CD4-positive, alpha-beta T cell treated with Interleukin-4 for 4 hours (primary cell): ENCODE results near the gene CSNK2B.

ENCODE experiments used
- DNase-seq: peaks from one replicate; pipeline ENCODE4 v3.0.0-alpha.2; 2020

Gene CSNK2B

DNA sequence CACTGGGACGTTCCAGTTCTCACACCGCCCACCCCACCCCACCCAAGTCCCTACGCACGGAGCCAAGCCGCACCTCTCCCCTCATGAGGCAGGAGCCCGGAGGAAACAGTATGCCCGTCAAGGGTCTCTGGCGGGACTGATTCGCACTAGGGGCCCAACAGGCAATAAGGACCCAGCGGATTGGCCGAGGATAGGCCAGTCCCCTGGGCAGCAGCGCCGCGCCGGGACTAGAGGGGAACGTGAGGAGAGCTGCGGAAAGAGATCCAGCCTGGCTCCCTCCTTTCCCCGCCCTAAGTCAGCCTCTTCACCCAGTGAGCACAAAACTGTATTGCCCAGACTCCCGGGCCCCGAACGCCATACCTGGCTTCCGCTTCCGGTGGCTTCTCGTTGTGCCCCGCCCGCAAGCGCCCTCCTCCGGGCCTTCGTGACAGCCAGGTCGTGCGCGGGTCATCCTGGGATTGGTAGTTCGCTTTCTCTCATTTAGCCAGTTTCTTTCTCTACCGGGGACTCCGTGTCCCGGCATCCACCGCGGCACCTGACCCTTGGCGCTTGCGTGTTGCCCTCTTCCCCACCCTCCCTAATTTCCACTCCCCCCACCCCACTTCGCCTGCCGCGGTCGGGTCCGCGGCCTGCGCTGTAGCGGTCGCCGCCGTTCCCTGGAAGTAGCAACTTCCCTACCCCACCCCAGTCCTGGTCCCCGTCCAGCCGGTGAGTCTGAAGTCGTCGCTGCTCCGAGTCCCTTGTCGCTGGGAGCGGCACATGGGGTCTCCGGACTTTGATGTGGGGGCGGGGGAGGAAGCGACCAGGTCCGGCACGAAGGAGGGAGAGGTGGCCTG is at the start of gene CSNK2B:
TSS of gene CSNK2B (plus strand) at position 580 of the 836 bp plus-strand sequence. CDS start 752 bp downstream, outside the sequence.
- peak; percentile 97 for DNase-seq

DNA sequence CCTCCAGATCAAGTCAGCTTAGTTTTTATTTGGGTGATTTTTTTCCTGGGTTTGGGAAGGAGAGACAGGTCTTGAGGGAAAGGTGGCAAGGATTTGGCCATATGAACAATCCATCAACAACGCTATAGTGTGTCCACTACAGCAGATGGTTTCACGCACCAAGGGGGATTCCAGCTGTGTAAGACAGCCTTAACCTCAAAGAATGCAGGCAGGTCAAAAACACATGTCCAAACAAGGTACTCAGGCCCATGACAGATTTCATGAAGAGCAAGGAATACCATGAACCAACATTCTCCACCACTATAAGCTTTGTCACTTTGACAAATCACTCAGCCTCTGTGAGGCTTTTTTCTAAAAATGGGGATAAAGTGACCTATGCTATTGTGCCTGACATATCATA is 48.9 kb upstream of the CSNK2B start:
- DNase-seq = no peak

DNA sequence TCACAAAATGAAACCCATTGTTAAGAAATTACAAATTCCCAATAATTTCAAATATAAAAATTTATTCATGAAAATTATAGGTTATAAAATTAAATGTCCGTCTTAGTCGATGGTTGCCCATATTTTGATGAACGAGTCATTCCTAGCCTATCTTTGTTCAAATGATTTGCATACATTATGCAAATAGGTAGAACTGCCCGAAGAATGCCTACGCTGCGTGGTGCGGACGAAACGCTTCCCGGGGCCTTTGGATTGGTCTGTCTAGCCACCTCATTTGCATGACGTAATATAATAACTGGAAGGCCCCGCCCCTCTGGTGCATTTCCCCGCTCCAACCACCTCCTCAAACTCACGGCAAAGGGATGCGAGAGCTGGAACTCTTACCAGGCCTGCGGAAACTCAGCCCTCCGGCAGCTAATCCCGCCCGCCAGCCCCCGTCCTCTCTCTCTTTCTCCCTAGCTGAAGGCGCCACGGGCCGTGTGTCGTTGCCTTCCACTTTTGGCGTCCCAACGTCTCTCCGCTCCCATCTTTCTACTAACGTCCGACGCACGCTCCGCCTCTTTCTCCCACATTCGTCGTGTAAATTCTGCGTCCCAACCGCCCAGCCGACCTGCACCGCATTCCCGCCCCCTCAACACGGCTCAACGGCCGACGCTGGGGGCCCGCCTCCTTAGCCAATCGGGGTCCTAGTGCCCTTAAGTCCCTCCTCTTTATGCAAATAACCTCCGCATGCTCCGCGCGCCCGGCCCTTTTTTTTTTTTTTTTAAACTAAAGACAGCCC is 45.9 kb upstream of the CSNK2B start:
- DNase-seq = peak; percentile 99

DNA sequence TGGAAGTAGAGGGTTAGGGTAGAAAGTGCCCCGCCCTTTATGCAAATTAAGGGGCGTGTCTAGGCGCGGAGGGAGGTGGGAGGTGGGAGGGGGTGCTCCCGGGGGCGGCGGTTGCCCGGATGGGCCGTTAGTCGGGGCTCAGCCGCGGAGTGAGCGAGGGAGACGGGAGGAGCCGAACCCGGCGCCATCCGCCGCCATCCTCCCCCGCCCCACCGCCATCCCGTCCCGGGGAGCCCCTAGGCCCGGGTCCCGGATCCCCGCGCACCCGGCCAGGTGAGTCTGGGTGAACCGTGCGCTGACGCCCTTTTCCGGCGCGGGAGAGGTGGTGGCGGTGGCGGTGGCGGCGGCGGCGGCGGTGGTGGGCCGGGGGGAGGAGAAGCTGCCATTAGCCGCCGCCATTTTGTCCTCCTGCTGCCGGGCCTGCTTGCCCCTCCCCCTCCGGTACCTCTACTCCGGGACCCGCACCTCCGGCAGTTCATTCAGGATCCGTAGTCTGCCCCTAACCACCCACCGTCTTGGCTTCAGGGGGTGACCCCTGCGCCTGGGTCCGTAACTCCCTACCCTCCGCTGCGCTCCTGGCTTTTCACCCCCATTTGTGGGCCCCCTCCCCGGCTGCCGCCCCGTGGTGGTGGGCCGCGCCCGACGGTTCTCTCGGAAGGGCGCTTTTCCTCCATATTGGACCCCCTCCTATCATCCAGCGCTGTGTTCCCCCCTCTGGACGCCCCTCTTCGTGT is 45.1 kb upstream of the CSNK2B start, which contains the start of gene PRRC2A:
TSS of gene PRRC2A (plus strand) at position 130 of the 734 bp plus-strand sequence. CDS start 2,075 bp downstream, outside the sequence.
- DNase-seq = no peak

DNA sequence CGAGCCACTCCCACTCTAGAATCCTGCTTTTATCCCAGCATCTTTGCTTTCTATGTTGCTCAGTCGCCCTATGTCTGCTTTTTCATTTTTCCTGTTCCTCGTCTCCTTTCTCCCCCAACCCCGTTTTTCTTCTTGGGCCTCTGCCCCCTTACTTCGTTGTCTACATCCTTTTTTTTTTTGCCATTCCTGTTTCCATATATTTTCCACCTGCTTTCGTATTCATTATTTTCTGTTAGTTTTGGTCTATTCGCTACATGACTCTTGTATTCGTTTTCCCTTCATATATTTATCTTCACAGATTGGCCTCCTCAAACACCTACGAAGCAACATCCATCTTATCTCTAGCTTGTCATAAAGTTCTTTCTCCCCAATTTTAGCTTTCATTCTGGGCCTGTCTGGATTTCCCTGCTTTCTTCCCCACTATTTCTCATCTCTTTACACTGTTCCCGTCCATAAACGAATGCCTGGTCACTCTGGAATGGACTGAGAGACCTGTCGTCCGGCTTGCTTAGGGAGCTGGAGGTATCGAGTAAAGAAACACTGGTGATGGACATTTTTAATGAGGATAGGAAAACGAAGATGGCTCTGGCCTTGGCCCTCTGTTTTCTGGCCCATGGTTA is 44.5 kb upstream of the CSNK2B start:
- DNase-seq = no peak

DNA sequence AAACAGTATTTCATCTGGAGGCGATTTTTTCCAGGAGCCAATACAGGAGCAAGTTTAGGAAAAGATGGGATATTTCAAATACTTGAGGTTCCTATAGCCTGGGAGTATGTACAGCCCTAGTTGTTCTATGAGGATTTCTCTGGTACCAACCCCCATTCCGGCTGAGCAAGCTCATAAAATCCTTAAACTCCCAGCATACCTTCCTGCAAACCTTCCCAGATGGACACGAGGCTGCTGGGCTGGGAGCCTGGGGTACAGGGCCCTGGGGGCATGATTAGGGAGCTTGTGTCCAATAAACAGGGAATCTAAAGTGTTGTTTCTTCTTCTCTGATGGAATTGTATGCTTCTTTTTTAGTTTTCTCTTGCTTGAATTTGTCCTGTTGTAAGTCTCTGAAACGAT is 43.9 kb upstream of the CSNK2B start:
- DNase-seq = no peak

DNA sequence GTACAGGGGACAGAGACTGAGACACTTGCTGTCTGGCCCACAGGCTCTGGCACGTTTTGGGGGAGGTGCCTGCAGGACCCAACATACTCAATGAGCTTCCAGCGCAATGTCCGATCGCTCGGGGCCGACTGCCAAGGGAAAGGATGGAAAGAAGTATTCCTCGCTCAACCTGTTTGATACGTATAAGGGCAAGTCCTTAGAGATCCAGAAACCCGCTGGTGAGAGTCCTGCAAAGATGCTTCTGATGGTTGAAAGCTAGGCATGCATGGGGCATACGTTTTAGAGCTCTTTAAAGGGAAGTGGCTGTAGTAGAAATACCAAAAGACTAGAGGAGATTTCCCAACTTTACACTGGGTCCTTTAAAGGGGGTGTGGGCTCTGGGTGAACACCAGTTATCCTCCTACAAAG is 43.2 kb upstream of the CSNK2B start:
- no peak for DNase-seq

DNA sequence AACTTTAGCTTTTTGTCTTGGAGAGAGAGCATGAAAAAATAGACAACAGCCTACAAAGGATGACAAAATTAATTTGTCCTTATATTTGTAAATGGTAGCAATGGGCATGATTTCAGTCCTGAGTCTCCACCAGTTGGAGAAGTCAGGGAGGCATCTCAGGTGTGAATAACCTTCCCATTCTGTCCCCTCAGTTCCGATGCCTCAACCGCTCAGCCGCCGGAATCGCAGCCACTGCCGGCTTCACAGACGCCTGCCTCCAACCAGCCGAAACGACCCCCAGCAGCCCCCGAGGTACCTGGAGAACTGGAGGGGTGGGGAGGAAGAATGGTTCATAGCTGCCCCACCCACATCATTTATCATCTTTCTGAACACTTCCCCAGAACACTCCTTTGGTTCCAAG is 41.8 kb upstream of the CSNK2B start:
- no peak for DNase-seq

DNA sequence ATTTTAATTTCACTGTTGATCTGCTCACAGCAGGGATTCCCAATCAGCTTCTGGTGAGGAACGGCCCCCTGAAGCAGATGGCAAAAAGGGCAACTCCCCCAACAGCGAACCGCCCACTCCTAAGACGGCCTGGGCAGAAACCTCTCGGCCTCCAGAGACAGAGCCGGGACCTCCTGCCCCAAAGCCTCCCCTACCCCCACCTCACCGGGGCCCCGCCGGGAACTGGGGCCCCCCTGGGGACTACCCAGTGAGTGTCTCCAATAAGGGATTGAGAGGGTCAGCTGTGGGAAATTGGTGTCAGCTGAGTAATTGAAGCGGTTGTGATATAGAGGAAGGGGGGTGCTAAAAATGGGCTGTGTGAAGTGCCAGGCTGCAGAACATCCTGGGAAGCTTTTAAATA is 38.9 kb upstream of the CSNK2B start:
- DNase-seq = no peak

DNA sequence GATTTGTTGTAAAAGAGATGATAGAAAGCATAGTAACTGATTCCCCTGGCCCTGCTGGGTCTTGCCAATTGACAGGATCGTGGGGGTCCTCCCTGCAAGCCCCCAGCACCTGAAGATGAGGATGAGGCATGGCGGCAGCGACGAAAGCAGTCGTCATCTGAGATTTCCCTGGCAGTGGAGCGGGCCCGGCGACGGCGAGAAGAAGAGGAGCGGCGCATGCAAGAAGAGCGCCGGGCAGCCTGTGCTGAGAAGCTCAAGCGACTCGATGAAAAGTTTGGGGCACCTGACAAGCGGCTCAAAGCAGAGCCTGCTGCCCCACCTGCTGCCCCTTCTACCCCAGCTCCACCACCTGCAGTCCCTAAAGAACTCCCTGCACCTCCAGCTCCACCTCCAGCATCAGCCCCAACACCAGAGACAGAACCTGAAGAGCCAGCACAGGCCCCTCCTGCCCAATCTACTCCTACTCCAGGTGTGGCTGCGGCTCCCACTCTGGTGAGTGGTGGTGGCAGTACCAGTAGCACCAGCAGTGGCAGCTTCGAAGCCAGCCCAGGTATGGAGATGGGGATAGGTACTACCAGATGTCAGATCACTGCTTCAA is 38.1 kb upstream of the CSNK2B start:
- no peak for DNase-seq

DNA sequence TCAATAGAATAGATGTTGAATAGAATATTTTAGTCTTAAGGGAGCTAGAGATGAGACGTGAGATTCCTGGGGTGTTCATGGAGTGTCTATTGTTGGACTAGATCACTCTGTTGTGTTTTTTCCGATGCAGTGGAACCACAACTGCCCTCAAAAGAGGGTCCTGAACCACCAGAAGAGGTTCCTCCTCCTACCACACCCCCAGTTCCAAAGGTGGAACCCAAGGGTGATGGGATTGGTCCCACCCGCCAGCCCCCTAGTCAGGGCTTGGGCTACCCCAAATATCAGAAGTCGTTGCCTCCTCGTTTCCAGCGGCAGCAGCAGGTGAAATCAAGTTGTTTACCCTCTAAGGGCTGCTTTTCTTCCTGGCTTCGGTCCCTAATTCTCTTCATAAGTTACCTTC is 36.9 kb upstream of the CSNK2B start:
- DNase-seq = no peak

DNA sequence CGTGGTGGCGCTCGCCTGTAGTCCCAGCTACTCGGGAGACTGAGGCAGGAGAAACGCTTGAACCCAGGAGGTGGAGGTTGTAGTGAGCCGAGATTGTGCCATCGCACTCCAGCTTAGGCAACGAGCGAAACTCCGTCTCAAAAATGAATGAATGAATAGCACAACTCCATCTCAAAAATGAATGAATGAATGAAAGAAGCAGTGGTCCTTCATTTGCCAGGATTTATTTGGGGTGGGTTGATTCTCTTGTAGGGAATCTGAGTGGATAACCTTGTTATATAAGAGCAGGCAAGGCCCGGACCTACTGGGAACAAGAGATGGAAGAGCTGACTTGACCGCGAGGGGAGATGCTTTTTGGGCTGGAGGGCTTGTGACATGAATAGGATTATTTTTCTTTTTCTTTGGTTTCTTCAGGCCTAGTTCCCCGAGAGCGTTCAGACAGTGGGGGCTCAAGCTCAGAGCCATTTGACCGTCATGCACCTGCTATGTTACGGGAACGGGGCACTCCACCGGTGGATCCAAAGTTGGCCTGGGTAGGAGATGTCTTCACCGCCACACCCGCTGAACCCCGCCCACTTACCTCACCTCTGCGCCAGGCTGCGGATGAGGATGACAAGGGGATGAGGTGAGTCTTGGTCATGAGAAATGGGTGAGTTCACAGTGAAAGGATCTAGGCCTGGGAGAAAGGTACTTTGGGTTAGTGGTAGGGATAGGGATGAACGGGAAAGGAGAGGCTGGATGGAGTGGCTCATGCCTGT is 35.5 kb upstream of the CSNK2B start:
- DNase-seq = no peak

DNA sequence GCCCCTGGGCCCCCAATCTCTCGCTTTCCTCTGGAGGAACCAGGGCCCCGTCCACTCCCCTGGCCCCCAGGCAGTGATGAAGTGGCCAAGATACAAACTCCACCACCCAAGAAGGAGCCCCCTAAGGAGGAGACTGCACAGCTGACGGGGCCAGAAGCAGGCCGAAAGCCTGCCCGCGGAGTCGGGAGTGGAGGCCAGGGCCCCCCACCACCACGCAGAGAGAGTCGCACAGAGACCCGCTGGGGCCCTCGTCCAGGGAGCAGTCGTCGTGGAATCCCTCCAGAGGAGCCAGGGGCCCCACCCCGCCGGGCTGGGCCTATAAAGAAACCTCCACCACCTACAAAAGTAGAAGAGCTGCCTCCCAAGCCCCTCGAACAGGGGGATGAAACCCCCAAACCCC is 34.7 kb upstream of the CSNK2B start:
- DNase-seq = no peak

DNA sequence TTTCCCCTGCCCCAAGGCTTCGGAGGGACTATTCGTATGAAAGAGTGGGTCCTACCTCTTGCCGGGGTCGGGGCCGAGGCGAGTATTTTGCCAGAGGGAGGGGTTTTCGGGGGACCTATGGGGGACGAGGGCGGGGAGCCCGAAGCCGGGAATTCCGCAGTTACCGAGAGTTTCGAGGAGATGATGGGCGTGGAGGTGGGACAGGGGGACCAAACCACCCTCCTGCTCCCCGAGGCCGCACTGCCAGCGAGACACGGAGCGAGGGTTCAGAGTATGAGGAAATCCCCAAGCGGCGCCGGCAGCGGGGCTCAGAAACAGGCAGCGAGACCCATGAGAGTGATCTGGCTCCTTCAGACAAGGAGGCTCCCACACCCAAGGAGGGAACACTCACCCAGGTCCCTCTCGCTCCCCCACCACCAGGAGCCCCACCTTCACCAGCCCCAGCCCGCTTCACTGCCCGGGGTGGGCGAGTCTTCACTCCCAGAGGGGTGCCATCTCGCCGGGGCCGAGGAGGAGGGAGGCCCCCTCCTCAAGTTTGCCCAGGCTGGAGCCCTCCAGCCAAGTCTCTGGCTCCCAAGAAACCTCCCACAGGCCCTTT is 34.1 kb upstream of the CSNK2B start:
- no peak for DNase-seq

DNA sequence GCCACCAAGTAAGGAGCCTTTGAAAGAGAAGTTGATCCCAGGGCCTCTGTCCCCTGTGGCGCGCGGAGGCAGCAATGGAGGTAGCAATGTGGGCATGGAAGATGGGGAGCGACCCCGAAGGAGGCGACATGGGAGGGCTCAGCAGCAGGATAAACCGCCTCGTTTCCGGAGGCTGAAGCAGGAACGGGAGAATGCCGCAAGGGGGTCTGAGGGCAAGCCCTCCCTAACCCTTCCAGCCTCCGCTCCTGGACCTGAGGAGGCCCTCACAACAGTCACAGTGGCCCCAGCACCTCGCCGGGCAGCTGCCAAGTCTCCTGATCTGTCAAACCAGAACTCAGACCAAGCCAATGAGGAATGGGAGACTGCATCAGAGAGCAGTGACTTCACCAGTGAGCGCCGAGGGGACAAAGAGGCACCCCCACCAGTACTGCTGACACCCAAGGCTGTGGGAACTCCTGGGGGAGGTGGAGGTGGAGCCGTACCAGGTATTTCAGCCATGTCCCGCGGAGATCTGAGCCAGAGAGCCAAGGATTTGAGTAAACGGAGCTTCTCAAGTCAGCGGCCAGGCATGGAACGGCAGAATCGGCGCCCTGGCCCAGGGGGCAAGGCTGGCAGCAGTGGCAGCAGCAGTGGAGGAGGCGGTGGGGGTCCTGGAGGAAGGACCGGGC is 33.5 kb upstream of the CSNK2B start:
- no peak for DNase-seq

DNA sequence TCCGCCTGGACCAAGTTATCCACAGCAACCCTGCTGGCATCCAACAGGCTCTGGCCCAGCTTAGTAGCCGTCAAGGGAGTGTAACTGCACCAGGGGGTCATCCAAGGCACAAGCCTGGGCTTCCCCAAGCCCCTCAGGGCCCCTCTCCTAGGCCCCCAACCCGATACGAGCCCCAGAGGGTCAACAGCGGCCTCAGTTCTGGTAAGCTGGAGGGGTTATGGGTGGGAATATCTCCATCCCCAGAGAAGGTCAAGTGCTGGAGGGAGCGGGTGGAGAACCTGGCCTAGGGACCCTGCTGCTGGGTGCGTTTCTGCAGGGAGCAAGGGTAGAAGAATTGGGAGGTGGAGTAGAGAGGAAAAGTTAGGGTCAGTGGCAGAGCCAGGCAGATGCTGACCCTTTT is 32.4 kb upstream of the CSNK2B start:
- no peak for DNase-seq

DNA sequence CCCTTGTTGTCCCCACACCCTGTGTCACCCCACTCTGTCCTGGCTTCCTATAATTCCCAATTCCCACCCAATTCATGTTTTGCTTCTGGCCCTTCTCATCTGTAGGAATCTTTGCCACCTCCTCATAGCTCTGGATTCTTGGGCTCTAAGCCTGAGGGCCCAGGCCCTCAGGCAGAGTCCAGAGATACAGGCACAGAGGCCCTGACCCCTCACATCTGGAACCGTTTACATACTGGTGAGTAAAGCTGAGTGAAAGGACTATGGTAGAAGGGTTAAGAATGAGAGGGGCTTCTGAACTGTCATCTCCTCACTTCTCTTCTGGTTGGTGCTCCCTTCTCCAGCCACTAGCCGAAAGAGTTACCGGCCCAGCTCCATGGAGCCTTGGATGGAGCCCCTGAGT is 31.7 kb upstream of the CSNK2B start:
- DNase-seq = no peak

DNA sequence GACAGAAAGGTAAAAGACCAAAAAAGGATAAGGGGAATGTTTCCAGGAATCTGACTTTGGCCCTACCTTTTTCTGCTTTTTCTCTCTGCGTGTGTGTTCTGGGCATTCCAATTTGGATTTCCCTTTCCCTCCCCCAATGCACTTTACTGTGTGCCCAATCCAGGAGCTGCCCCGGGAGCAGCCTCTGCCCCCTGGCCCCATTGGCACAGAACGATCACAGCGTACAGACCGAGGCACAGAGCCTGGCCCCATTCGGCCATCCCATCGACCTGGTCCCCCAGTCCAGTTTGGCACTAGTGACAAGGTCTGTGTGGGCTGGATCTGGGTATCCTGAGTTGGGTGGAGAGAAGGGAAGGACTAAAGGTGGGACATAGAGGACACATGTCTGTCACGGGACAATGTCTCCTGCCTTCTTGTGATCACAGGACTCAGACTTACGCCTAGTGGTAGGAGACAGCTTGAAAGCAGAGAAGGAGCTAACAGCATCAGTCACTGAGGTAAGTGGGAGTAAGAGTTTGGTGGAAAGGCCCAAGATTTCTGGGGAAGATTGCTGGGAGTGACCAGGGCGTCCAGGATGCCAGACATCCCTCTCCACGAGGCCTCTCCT is 30.8 kb upstream of the CSNK2B start:
- DNase-seq = no peak

DNA sequence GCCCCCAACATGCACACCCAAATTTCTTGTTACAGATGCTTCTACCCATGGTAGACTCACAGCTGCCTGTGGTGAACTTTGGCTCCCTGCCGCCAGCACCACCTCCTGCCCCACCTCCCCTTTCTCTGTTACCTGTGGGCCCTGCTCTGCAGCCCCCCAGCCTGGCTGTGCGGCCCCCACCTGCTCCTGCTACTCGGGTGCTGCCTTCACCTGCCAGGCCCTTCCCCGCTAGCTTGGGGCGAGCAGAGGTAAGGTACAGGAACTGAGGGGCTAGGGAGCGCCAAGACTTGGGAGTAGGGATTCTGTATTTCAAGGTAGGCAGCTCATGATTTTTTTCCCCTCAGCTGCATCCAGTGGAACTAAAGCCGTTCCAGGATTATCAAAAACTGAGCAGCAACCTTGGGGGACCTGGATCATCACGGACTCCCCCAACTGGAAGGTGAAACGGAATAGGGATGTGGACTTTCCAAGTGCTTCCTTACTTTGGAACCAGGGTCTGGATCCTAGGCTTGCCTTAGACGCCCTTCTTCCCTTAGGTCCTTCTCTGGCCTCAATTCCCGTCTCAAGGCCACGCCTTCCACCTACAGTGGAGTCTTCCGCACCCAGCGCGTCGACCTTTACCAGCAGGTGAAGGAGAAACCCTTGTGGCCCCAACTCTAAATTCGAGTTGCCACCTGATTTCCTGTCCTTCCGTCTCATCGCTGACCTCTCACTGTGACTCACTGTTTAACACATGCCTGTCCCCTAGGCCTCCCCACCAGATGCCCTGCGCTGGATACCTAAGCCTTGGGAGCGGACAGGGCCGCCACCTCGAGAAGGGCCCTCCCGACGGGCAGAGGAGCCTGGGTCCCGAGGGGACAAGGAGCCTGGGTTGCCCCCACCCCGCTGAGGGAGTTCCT is 28.9 kb upstream of the CSNK2B start:
- DNase-seq = no peak
